Psoas muscle (tissue), 8 donors: ENCODE data around the gene HSF5. TPM values are rescaled to one million over a fixed set of nuclear protein-coding genes. Genes with fewer than 3 reads are reported as not detected.

ENCODE experiments used
- ATAC-seq, 4 donors: fragments of 200-7000 bp; cut with Tn5 transposase; one replicate each; pipeline ENCODE4 v1.9.1; 2020; ENCODE audit warnings: moderate library complexity in 3 of 4, mild to moderate bottlenecking in 2 of 4
- DNase-seq, 2 donors: peaks; one replicate each; pipeline ENCODE4 v3.0.0-alpha.2; 2020
- H3K27ac ChIP-seq: fragments of 200-600 bp; one replicate; pipeline ENCODE4 v1.8.0; 2022
- H3K27me3 ChIP-seq, 3 donors: fragments of 200-600 bp in 1 of 3; one replicate each; pipeline versions ENCODE4 v1.6.1 to v1.8.0; 2013 to 2022; ENCODE audit warnings: low read length in 2 of 3, mild to moderate bottlenecking in 2 of 3, moderate library complexity in 1 of 3; ENCODE audit not compliant: insufficient read depth in 3 of 3
- H3K36me3 ChIP-seq, 2 donors: fragments of 200-600 bp in 1 of 2; one replicate each; pipeline versions ENCODE4 v1.6.1 to v1.8.0; 2013 to 2022; ENCODE audit warnings: low read depth in 1 of 2, mild to moderate bottlenecking in 1 of 2, moderate library complexity in 1 of 2; ENCODE audit not compliant: insufficient read depth in 1 of 2
- H3K4me1 ChIP-seq: fragments of 200-600 bp; one replicate; pipeline ENCODE4 v1.8.0; 2022
- H3K4me3 ChIP-seq: fragments of 200-600 bp; one replicate; pipeline ENCODE4 v1.8.0; 2022; ENCODE audit warnings: mild to moderate bottlenecking
- H3K9me3 ChIP-seq: fragments of 200-600 bp; one replicate; pipeline ENCODE4 v1.8.0; 2022
- CTCF ChIP-seq: fragments of 200-600 bp; IDR thresholded peaks from one replicate; pipeline ENCODE4 v1.8.0; 2022; ENCODE audit warnings: antibody characterized with exemption
- WGBS, 3 donors: extraction: QIAGEN DNeasy Blood & Tissue Kit; methylation state at CpG; one replicate each; pipeline versions ENCODE4 v1.1.6 to v1.1.7; 2013; 5-methylcytosine and 5-hydroxymethylcytosine counted together
- intact Hi-C, 2 donors: fragments of 100-400 bp; cut with DNase I; formaldehyde crosslinking; loops; one replicate each; pipeline versions ENCODE4 v1.11.0 to v1.14.2; 2022
- polyA plus RNA-seq, 3 donors: library from polyadenylated mRNA; stranded (reverse); fragments of 200-250 nt; gene quantifications; one replicate each; pipeline ENCODE4 v1.2.3, GENCODE V29; 2013
- total RNA-seq, 4 donors: library from RNA; stranded (reverse); fragmentation: NEBNext Ultra II Directional in 2 of 4; extraction: Animal tissue kit (Norgen Biotek cat#: 25700) in 2 of 4; gene quantifications; one replicate each; pipeline versions ENCODE4 v1.2.1 to v1.2.4, GENCODE V29; 2021 to 2023
- donor health status: healthy with polysubstance abuse.
- donor health status: DM: no; HTN: no; CAD: no; lungs with moderate emphysema.
- donor health status: Bipolar disorder and iron deficiency.
- donor health status: healthy.
- donor health status: DM: yes; HTN: yes; CAD: no.
- donor health status: DM: no; HTN: no; CAD: no.
- donor health status: DM: no; HTN: no; CAD: no.
- donor health status: DM: yes; HTN: yes; CAD: no.

Gene HSF5
- total and polyA plus RNA-seq, 7 donors: not detected

- DNase-seq (no peak), ATAC-seq (no peak)
- Histone ChIP-seq H3K4me3 (no peak overlapping the region), H3K27ac (no peak overlapping the region), H3K4me1 (no peaks in the 10 kb centered on the region), H3K27me3 (peaks cover 0 to 4% (median 0%) of the 10 kb centered on the region in 3 donors), H3K36me3 (no peaks in the 10 kb centered on the region), H3K9me3 (no peaks in the 10 kb centered on the region)
- WGBS, 3 donors: 72 to 82% (median 77%) methylated on average over 3 of the region's 3 CpGs
- intact Hi-C loops: no loop called here
- TF ChIP-seq CTCF: no peak
Measured at GRCh38 chr17:58384897-58385296, 103.3 kb downstream of the HSF5 start.

GRCh38 chr17:58383892-58384462 is 104.2 kb downstream of the HSF5 start:
- 78 to 80% (median 78%) methylated on average over 4 of the region's 4 CpGs for WGBS, 3 donors
- Histone ChIP-seq H3K27ac (no peak overlapping the region), H3K9me3 (no peaks in the 10 kb centered on the region), H3K27me3 (peaks cover 0 to 4% (median 0%) of the 10 kb centered on the region in 3 donors), H3K4me1 (no peaks in the 10 kb centered on the region), H3K36me3 (no peaks in the 10 kb centered on the region), H3K4me3 (no peak overlapping the region)
- ATAC-seq (no peak), DNase-seq (no peak)
- intact Hi-C loops: no loop called here
- TF ChIP-seq CTCF: no peak

- Histone ChIP-seq H3K36me3 (no peaks in the 10 kb centered on the region), H3K9me3 (no peaks in the 10 kb centered on the region), H3K27me3 (no peaks in the 10 kb centered on the region), H3K4me3 (no peak overlapping the region), H3K27ac (no peak overlapping the region), H3K4me1 (no peaks in the 10 kb centered on the region)
- no peak for ATAC-seq
- 62 to 84% (median 67%) methylated on average over 1 of the region's 1 CpG for WGBS, 3 donors
- DNase-seq: no peak
- intact Hi-C loops: no loop called here
- no peak for TF ChIP-seq CTCF
Measured at GRCh38 chr17:58382872-58383242, 105.4 kb downstream of the HSF5 start.

GRCh38 chr17:58382108-58382871 is 105.9 kb downstream of the HSF5 start:
- Histone ChIP-seq H3K4me1 (no peaks in the 10 kb centered on the region), H3K4me3 (no peak overlapping the region), H3K36me3 (no peaks in the 10 kb centered on the region), H3K27ac (no peak overlapping the region), H3K27me3 (no peaks in the 10 kb centered on the region), H3K9me3 (no peaks in the 10 kb centered on the region)
- DNase-seq: no peak
- WGBS, 3 donors: 19 to 35% (median 22%) methylated on average over 4 of the region's 4 CpGs
- intact Hi-C loops: no loop called here
- TF ChIP-seq CTCF: no peak
- no peak for ATAC-seq
